H9 (cell line): ENCODE data around the gene ATRN. TPM values are rescaled to one million over a fixed set of nuclear protein-coding genes. Genes with fewer than 3 reads are reported as not detected.

Experiments used
- DNase-seq: peaks from one replicate; pipeline ENCODE4 v3.0.0-alpha.2; 2017
- H2AFZ ChIP-seq: one replicate; pipeline ENCODE4 v1.6.1; 2013; ENCODE audit warnings: mild to moderate bottlenecking, low read length, control low read depth, moderate library complexity
- H2AK5ac ChIP-seq: 2 replicates; pipeline ENCODE4 v1.6.1; 2013; ENCODE audit warnings: low read length, control low read depth, mixed read lengths; ENCODE audit not compliant: insufficient read length
- H2BK120ac ChIP-seq: one replicate; pipeline ENCODE4 v1.6.1; 2013; ENCODE audit warnings: low read depth, mild to moderate bottlenecking, low read length, control low read depth, inconsistent platforms; ENCODE audit not compliant: poor library complexity, severe bottlenecking
- H2BK12ac ChIP-seq: 2 replicates; pipeline ENCODE4 v1.6.1; 2013; ENCODE audit warnings: low read length, control low read depth, mixed read lengths, low read depth; ENCODE audit not compliant: insufficient read length
- H2BK15ac ChIP-seq: 2 replicates; pipeline ENCODE4 v1.6.1; 2013; ENCODE audit warnings: low read depth, low read length, control low read depth
- H2BK20ac ChIP-seq: one replicate; pipeline ENCODE4 v1.6.1; 2013; ENCODE audit warnings: low read depth, mild to moderate bottlenecking, low read length, control low read depth, inconsistent platforms; ENCODE audit not compliant: poor library complexity, severe bottlenecking
- H2BK5ac ChIP-seq: 2 replicates; pipeline ENCODE4 v1.6.1; 2013; ENCODE audit warnings: low read length, control low read depth, mixed read lengths; ENCODE audit not compliant: insufficient read length
- H3K14ac ChIP-seq: 2 replicates; pipeline ENCODE4 v1.6.1; 2013; ENCODE audit warnings: low read length, control low read depth; ENCODE audit not compliant: insufficient read depth
- H3K18ac ChIP-seq: 2 replicates; pipeline ENCODE4 v1.6.1; 2013; ENCODE audit warnings: low read depth, mild to moderate bottlenecking, mixed read lengths, low read length, control low read depth; ENCODE audit not compliant: insufficient read length
- H3K23ac ChIP-seq: 2 replicates; pipeline ENCODE4 v1.6.1; 2013; ENCODE audit warnings: low read length, control low read depth, mixed read lengths, low read depth; ENCODE audit not compliant: insufficient read length
- H3K23me2 ChIP-seq: 2 replicates; pipeline ENCODE4 v1.6.1; 2013; ENCODE audit warnings: low read depth, mild to moderate bottlenecking, mixed read lengths, low read length, control low read depth; ENCODE audit not compliant: insufficient read length, poor library complexity, severe bottlenecking
- H3K27ac ChIP-seq: 2 replicates; pipeline ENCODE4 v1.5.1; 2013; ENCODE audit warnings: low read length, control low read depth, mixed read lengths, low read depth; ENCODE audit not compliant: insufficient read length
- H3K27me3 ChIP-seq: 2 replicates; pipeline ENCODE4 v1.6.1; 2013; ENCODE audit warnings: low read length, control low read depth, inconsistent platforms; ENCODE audit not compliant: insufficient read depth
- H3K4ac ChIP-seq: 2 replicates; pipeline ENCODE4 v1.6.1; 2013; ENCODE audit warnings: low read depth, mild to moderate bottlenecking, control low read depth, inconsistent platforms, low read length, moderate library complexity
- H3K4me1 ChIP-seq: 2 replicates; pipeline ENCODE4 v1.6.1; 2013; ENCODE audit warnings: low read length, control low read depth, inconsistent platforms; ENCODE audit not compliant: insufficient read depth
- H3K4me2 ChIP-seq: 2 replicates; pipeline ENCODE4 v1.6.1; 2013; ENCODE audit warnings: low read length, control low read depth, mixed read lengths; ENCODE audit not compliant: insufficient read length, insufficient read depth
- H3K56ac ChIP-seq: 2 replicates; pipeline ENCODE4 v1.6.1; 2013; ENCODE audit warnings: low read depth, mild to moderate bottlenecking, mixed read lengths, low read length, control low read depth; ENCODE audit not compliant: insufficient read length
- H3K79me1 ChIP-seq: 2 replicates; pipeline ENCODE4 v1.6.1; 2013; ENCODE audit warnings: low read depth, mild to moderate bottlenecking, moderate library complexity, low read length, control low read depth, inconsistent platforms; ENCODE audit not compliant: insufficient read depth, poor library complexity, severe bottlenecking
- H3K79me2 ChIP-seq: 2 replicates; pipeline ENCODE4 v1.6.1; 2013; ENCODE audit warnings: low read length, control low read depth, inconsistent platforms; ENCODE audit not compliant: insufficient read depth
- H3K9ac ChIP-seq: 2 replicates; pipeline ENCODE4 v1.6.1; 2013; ENCODE audit warnings: low read length, control low read depth, mixed read lengths; ENCODE audit not compliant: insufficient read length; ENCODE audit errors: extremely low read depth
- H3K9me3 ChIP-seq: one replicate; pipeline ENCODE4 v1.6.1; 2013; ENCODE audit warnings: low read depth, low read length, inconsistent platforms; ENCODE audit not compliant: control insufficient read depth
- H3T11ph ChIP-seq: one replicate; pipeline ENCODE4 v1.6.1; 2013; ENCODE audit warnings: mild to moderate bottlenecking, low read length, control low read depth, inconsistent platforms
- H4K20me1 ChIP-seq: one replicate; pipeline ENCODE4 v1.6.1; 2013; ENCODE audit not compliant: control insufficient read depth, insufficient read length, insufficient read depth
- H4K5ac ChIP-seq: 2 replicates; pipeline ENCODE4 v1.6.1; 2013; ENCODE audit warnings: low read depth, mild to moderate bottlenecking, mixed read lengths, low read length, control low read depth; ENCODE audit not compliant: insufficient read length
- H4K8ac ChIP-seq: replicated peaks from 2 replicates; pipeline ENCODE4 v1.6.1; 2013; ENCODE audit warnings: low read length, control low read depth, mixed read lengths, low read depth; ENCODE audit not compliant: insufficient read length
- H4K91ac ChIP-seq: 2 replicates; pipeline ENCODE4 v1.6.1; 2013; ENCODE audit warnings: low read depth, mild to moderate bottlenecking, moderate library complexity, mixed read lengths, low read length, control low read depth; ENCODE audit not compliant: insufficient read length
- H3K27ac Mint-ChIP-seq, 3 experiments: 2 replicates in 2 of 3; 3 replicates in 1 of 3; pipeline ENCODE4 v1.8.0; 2020 to 2021; ENCODE audit warnings: mixed read lengths in 3 of 3, mild to moderate bottlenecking in 1 of 3, moderate library complexity in 1 of 3
- H3K27me3 Mint-ChIP-seq: 2 replicates; pipeline ENCODE4 v1.8.0; 2021; ENCODE audit warnings: low read depth, mild to moderate bottlenecking, moderate library complexity, mixed read lengths
- H3K36me3 Mint-ChIP-seq, 3 experiments: 2 replicates in 2 of 3; 3 replicates in 1 of 3; pipeline ENCODE4 v1.8.0; 2020 to 2021; ENCODE audit warnings: low read depth in 3 of 3, mixed read lengths in 3 of 3; ENCODE audit not compliant: insufficient read depth in 1 of 3
- H3K4me1 Mint-ChIP-seq, 2 experiments: 2 replicates each; pipeline ENCODE4 v1.8.0; 2020; ENCODE audit warnings: mixed read lengths in 2 of 2
- H3K4me3 Mint-ChIP-seq, 2 experiments: 2 replicates in 1 of 2; 3 replicates in 1 of 2; pipeline ENCODE4 v1.8.0; 2020 to 2021; ENCODE audit warnings: mild to moderate bottlenecking in 2 of 2, mixed read lengths in 2 of 2, moderate library complexity in 1 of 2
- H3K9me3 Mint-ChIP-seq, 2 experiments: 2 replicates in 1 of 2; 3 replicates in 1 of 2; pipeline ENCODE4 v1.8.0; 2020; ENCODE audit warnings: mild to moderate bottlenecking in 2 of 2, mixed read lengths in 2 of 2, moderate library complexity in 1 of 2
- CTCF ChIP-seq: fragments of 200-600 bp; sonication (generic); conservative IDR thresholded peaks from 3 replicates; pipeline ENCODE4 v1.8.0; 2021; ENCODE audit warnings: antibody characterized with exemption, mild to moderate bottlenecking
- WGBS: extraction: QIAGEN DNeasy Blood & Tissue Kit; methylation state at CpG from one replicate; pipeline ENCODE4 v1.1.7; 2013; ENCODE audit warnings: missing lambda C conversion rate, low lambda C conversion rate, mixed read lengths; ENCODE audit not compliant: insufficient read length; ENCODE audit errors: extremely low coverage; 5-methylcytosine and 5-hydroxymethylcytosine counted together
- total RNA-seq: library from RNA; stranded (reverse); gene quantifications from 2 replicates; pipeline ENCODE4 v1.2.1, GENCODE V29; 2021

The ATRN gene
- total RNA-seq, 1 experiment from 2014 or later = 23.1 TPM

GRCh38 chr20:3449319-3449718, 21.5 kb upstream of the ATRN start:
- H3K23me2 ChIP-seq = no peaks in the 10 kb centered on the region
- DNase-seq = peak; percentile 34

More at GRCh38 chr20:3449319-3449718, 21.5 kb upstream of the ATRN start:
- no peak overlapping the region for H2BK15ac ChIP-seq
- no peak overlapping the region for H3T11ph ChIP-seq
- no peak overlapping the region for H2BK5ac ChIP-seq
- H3K56ac ChIP-seq = no peak overlapping the region
- no peak overlapping the region for H2AFZ ChIP-seq
- Mint-ChIP-seq H3K9me3 (no peaks in the 10 kb centered on the region; a peak in 1 of 5 replicates), H3K27me3 (no peaks in the 10 kb centered on the region; the same call in 1 of the 2 replicates), H3K36me3 (0 out of 7 replicates have a peak, but pooled peaks cover 0 to 2% (median 0%) of the 10 kb centered on the region in 3 experiments), H3K4me1 (peaks cover 16 to 23% of the 10 kb centered on the region in 2 experiments), H3K4me3 (no peak overlapping the region), H3K27ac (no peak overlapping the region)
- no peak overlapping the region for H3K14ac ChIP-seq
- no peak overlapping the region for H2AK5ac ChIP-seq
- no peak overlapping the region for H3K27ac ChIP-seq
- H3K79me1 ChIP-seq = no peaks in the 10 kb centered on the region
- H3K9me3 ChIP-seq = no peaks in the 10 kb centered on the region
- no peaks in the 10 kb centered on the region for H3K79me2 ChIP-seq
- WGBS = no CpG with 5 or more reads among the region's 1 CpG
- H3K18ac ChIP-seq = no peak overlapping the region
- H3K9ac ChIP-seq = no peak overlapping the region
- no peak overlapping the region for H2BK12ac ChIP-seq
- no peaks in the 10 kb centered on the region for H3K27me3 ChIP-seq
- no peak for TF ChIP-seq CTCF
- no peak overlapping the region for H4K8ac ChIP-seq
- no peaks in the 10 kb centered on the region for H4K20me1 ChIP-seq
- H3K4ac ChIP-seq = no peak overlapping the region
- H3K23ac ChIP-seq = no peak overlapping the region
- no peak overlapping the region for H2BK20ac ChIP-seq
- H3K4me2 ChIP-seq = no peak overlapping the region
- no peak overlapping the region for H4K5ac ChIP-seq
- no peak overlapping the region for H4K91ac ChIP-seq
- no peak overlapping the region for H2BK120ac ChIP-seq
- no peaks in the 10 kb centered on the region for H3K4me1 ChIP-seq
